SK-N-MC (cell line): ENCODE data around the gene MAP4K4.

Experiments used
- EZH2 ChIP-seq: fragments of 200-600 bp; sonication (generic); IDR thresholded peaks from one replicate; pipeline ENCODE4 v1.6.1; 2017; ENCODE audit warnings: antibody characterized with exemption
- POLR2AphosphoS5 ChIP-seq: IDR thresholded peaks from 2 replicates; pipeline ENCODE4 v1.6.1; 2012; ENCODE audit warnings: mild to moderate bottlenecking, low read depth, low read length, borderline replicate concordance

GRCh38 chr2:101930847-101931246, 233.3 kb downstream of the MAP4K4 start:
- TF ChIP-seq EZH2 (no peak), POLR2AphosphoS5 (no peak)
